Prostate gland (tissue), 2 donors: Measurements from ENCODE around the gene CRYZL1. TPM values are rescaled to one million over a fixed set of nuclear protein-coding genes. Genes with fewer than 3 reads are reported as not detected.
"Not testable (repeated sequence)": the region's sequence is repeated elsewhere in the genome, so short reads cannot be mapped to it uniquely, and the experiment has no call there.

Source experiments
- DNase-seq: peaks from one replicate; pipeline ENCODE4 v3.0.0-alpha.2; 2019; ENCODE audit warnings: low spot score
- H3K27ac ChIP-seq, 2 donors: fragments of 200-600 bp; sonication (generic); 2 replicates each; pipeline ENCODE4 v1.5.1; 2017 to 2019
- H3K27me3 ChIP-seq: fragments of 200-600 bp; sonication (generic); replicated peaks from 2 replicates; pipeline ENCODE4 v1.5.1; 2019; ENCODE audit not compliant: insufficient read depth
- H3K36me3 ChIP-seq, 2 donors: fragments of 200-600 bp; sonication (generic); 1 replicate in 1 of 2; 2 replicates in 1 of 2; pipeline versions ENCODE4 v1.5.1 to v1.8.1; 2017 to 2019
- H3K4me1 ChIP-seq: fragments of 200-600 bp; sonication (generic); replicated peaks from 2 replicates; pipeline ENCODE4 v1.5.1; 2019
- H3K4me3 ChIP-seq, 2 donors: fragments of 200-600 bp; sonication (generic); 2 replicates each; pipeline ENCODE4 v1.5.1; 2017 to 2019
- H3K9me3 ChIP-seq: fragments of 200-600 bp; sonication (generic); 2 replicates; pipeline ENCODE4 v1.5.1; 2017
- POLR2A ChIP-seq: fragments of 450-650 bp; IDR thresholded peaks from one replicate; pipeline ENCODE4 v1.6.1; 2016; ENCODE audit warnings: antibody characterized with exemption, mild to moderate bottlenecking
- POLR2AphosphoS5 ChIP-seq: sonication (generic); formaldehyde crosslinking; IDR thresholded peaks from one replicate; pipeline ENCODE4 v1.6.1; 2017; ENCODE audit warnings: antibody characterized with exemption
- WGBS: methylation state at CpG from one replicate; pipeline ENCODE4 v1.1.5; 2018; 5-methylcytosine and 5-hydroxymethylcytosine counted together
- intact Hi-C: fragments of 100-400 bp; cut with DNase I; formaldehyde crosslinking; loops from one replicate; pipeline ENCODE4 v1.14.2; 2022
- total RNA-seq, 2 donors: library from RNA; depleted of rRNA; stranded (reverse); fragments of >200 nt; gene quantifications; one replicate each; pipeline ENCODE4 v1.1.0, GENCODE V29; 2016
- TF ChIP-seq, protein P1 (sequence below), 4 experiments: fragments of 200-600 bp in 2 of 4; fragments of 450-650 bp in 2 of 4; sonication (generic) in 2 of 4; IDR thresholded peaks; 1 replicate in 3 of 4; 2 replicates in 1 of 4; pipeline ENCODE4 v1.5.1; 2016 to 2019; ENCODE audit warnings: antibody characterized with exemption in 4 of 4, mild to moderate bottlenecking in 2 of 4, moderate library complexity in 2 of 4

CRYZL1 gene
- total RNA-seq, 2 donors from 2014 or later = 22.3 to 28.9 TPM

DNA sequence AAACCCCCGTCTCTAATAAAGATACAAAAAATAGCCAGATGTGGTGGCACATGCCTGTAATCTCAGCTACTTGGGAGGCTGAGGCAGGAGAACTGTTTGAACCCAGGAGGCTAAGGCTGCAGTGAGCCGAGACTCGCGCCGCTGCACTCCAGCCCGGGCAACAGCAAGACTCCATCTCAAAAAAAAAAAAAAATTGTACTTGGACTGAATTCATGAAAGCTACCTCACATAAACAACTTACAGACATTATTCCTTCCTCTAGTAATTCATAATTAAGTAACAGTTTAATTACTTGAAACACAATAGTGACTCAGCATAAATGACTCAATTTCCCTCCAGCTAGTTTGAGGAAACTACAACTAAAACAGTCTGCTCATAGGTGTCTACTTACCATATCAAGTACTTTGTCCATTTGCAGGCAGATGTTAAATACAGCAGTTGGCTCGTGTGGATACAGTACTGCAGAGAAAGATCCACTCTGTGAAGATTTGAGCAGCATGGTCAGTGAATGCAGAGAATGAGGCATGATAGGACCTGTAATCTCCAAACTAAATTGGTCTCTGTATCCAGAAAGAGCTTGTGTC lies 62.5 kb downstream of the CRYZL1 start:
- WGBS = 86% methylated on average over 7 of the region's 7 CpGs
- no peaks in the 10 kb centered on the region for H3K9me3 ChIP-seq

DNA sequence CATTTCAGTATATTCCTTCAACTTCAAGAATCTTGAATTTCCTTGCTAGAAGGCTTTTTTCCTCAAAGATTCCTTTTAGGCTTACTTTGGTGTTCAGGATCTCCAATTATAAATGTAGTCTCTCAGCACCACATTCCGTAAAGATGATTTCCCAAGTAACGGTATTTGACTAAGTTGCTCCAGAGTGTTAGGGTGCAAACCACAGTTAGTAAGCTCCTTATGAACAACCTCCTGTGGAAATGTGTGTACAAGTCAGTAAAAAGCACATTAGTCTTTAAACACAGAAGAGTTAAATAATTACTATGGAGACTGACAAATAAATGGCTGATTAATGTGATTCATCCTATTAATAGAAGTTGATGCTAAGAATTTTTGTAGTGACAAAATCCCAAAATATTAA lies 63.3 kb downstream of the CRYZL1 start:
- Histone ChIP-seq H3K4me1 (no peaks in the 10 kb centered on the region), H3K27ac (no peak overlapping the region), H3K4me3 (no peak overlapping the region), H3K9me3 (no peaks in the 10 kb centered on the region), H3K36me3 (no peaks in the 10 kb centered on the region), H3K27me3 (no peaks in the 10 kb centered on the region)
- no peak for TF ChIP-seq POLR2AphosphoS5
- TF ChIP-seq, protein P1, sequence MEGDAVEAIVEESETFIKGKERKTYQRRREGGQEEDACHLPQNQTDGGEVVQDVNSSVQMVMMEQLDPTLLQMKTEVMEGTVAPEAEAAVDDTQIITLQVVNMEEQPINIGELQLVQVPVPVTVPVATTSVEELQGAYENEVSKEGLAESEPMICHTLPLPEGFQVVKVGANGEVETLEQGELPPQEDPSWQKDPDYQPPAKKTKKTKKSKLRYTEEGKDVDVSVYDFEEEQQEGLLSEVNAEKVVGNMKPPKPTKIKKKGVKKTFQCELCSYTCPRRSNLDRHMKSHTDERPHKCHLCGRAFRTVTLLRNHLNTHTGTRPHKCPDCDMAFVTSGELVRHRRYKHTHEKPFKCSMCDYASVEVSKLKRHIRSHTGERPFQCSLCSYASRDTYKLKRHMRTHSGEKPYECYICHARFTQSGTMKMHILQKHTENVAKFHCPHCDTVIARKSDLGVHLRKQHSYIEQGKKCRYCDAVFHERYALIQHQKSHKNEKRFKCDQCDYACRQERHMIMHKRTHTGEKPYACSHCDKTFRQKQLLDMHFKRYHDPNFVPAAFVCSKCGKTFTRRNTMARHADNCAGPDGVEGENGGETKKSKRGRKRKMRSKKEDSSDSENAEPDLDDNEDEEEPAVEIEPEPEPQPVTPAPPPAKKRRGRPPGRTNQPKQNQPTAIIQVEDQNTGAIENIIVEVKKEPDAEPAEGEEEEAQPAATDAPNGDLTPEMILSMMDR (IDR thresholded peaks at IDR 0.05) = no peak
- TF ChIP-seq POLR2A = no peak
- 89% methylated on average over 2 of the region's 2 CpGs for WGBS
- intact Hi-C loops = no loop called here
- DNase-seq = no peak

More for the DNA sequence above, 62.5 kb downstream of the CRYZL1 start:
- TF ChIP-seq, protein P1 (IDR thresholded peaks at IDR 0.05) = no peak
- TF ChIP-seq POLR2AphosphoS5 = no peak
- no peak for TF ChIP-seq POLR2A
- DNase-seq = no peak
- no peaks in the 10 kb centered on the region for H3K27me3 ChIP-seq
- H3K4me1 ChIP-seq = no peaks in the 10 kb centered on the region
- H3K4me3 ChIP-seq = no peak overlapping the region
- no peak overlapping the region for H3K27ac ChIP-seq
- intact Hi-C loops = no loop called here
- H3K36me3 ChIP-seq = no peaks in the 10 kb centered on the region

DNA sequence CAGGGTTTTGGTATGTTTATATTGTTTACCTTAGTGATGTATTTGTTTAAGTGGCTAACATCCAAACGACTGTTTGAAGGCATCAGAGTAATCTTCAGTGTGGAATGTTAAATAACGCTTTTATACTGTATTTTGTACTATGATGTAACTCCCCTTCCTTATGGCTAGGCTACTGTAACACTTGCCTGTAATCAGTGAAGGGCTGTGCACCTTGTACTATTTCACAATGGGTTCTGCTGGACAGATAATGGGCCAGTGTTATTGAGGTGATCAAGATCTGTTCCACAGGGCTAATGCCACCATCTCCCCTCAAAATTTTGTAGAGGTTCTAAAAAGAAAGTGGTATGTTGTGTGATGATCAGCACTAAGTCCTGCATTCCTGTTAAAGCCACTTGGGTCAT lies 64.8 kb downstream of the CRYZL1 start:
- WGBS = 38% methylated on average over 2 of the region's 2 CpGs
- H3K9me3 ChIP-seq, H3K4me1 ChIP-seq, DNase-seq, H3K27ac ChIP-seq, intact Hi-C loops, H3K4me3 ChIP-seq, H3K36me3 ChIP-seq, H3K27me3 ChIP-seq: not testable (repeated sequence)

DNA sequence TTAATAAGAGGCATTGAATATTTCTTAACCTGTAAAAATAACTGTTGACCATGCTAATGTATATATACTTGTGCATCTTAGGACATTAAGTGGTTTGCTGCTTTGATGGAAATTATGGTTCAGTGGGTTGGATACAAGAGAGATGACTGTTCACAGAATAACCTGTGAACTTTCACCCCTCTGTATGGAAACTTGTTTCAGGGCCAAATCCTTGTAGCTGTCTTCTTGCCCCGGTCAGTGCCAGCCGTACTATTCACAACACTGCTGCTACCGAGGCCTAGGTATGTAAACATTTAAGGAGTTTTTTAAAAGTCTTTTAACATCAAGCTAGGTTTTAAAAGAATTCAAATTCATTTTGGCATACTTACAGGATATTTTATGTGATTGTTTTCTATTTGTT lies 69.2 kb downstream of the CRYZL1 start:
- H3K9me3 ChIP-seq = no peaks in the 10 kb centered on the region
- TF ChIP-seq POLR2A = no peak
- TF ChIP-seq POLR2AphosphoS5 = no peak
- TF ChIP-seq, protein P1 (IDR thresholded peaks at IDR 0.05) = no peak
- H3K4me3 ChIP-seq = no peak overlapping the region
- no peaks in the 10 kb centered on the region for H3K4me1 ChIP-seq
- no peak for DNase-seq
- H3K36me3 ChIP-seq = no peaks in the 10 kb centered on the region
- intact Hi-C loops = no loop called here
- WGBS = 32% methylated on average over 3 of the region's 3 CpGs
- no peaks in the 10 kb centered on the region for H3K27me3 ChIP-seq
- H3K27ac ChIP-seq = no peak overlapping the region

DNA sequence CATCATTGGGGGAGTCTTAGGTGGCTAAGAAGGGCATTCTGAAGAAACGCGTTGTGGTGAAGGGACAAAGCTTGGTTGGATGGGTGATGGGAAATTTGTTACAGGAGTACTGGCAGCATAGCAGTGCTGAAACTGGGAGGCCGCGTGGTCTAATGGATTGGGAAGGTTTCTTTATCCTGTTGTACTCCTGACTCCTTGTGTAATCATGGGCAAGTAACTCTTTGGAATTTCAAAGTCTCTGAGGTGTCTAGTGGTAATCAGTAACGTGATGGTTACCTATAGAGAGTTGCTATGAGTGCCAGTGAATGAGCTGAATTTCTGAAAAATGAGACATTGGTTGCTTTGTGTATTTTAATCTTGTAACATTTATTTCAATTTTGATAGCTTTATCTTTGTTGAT lies 71.5 kb downstream of the CRYZL1 start:
- TF ChIP-seq, protein P1 (IDR thresholded peaks at IDR 0.05) = no peak
- TF ChIP-seq POLR2AphosphoS5 (no peak), POLR2A (no peak)
- no peak for DNase-seq
- no peaks in the 10 kb centered on the region for H3K27me3 ChIP-seq
- H3K36me3 ChIP-seq = no peaks in the 10 kb centered on the region
- intact Hi-C loops = no loop called here
- H3K4me1 ChIP-seq = no peaks in the 10 kb centered on the region
- no peak overlapping the region for H3K4me3 ChIP-seq
- no peak overlapping the region for H3K27ac ChIP-seq
- WGBS = 87% methylated on average over 5 of the region's 5 CpGs
- no peaks in the 10 kb centered on the region for H3K9me3 ChIP-seq
